H1 (cell line): ENCODE data around the gene ACTR3C. TPM values are rescaled to one million over a fixed set of nuclear protein-coding genes. Genes with fewer than 3 reads are reported as not detected.

Experiments used
- ASH2L ChIP-seq: fragments of 200-600, 300-600 bp; sonication (generic); IDR thresholded peaks from one replicate; pipeline ENCODE4 v1.7.1; 2017; ENCODE audit warnings: low read length
- BACH1 ChIP-seq: IDR thresholded peaks from 2 replicates; pipeline ENCODE4 v1.6.1; 2012; ENCODE audit warnings: low read length, improper control_type of control experiment
- polyA plus RNA-seq, 7 experiments: library from polyadenylated mRNA; depleted of rRNA in 3 of 7; stranded (reverse) in 5 of 7; unstranded in 2 of 7; fragments of >200 nt in 5 of 7; fragments of 200-250 nt in 2 of 7; gene quantifications; 1 replicate in 5 of 7; 2 replicates in 1 of 7; 4 replicates in 1 of 7; pipeline versions ENCODE4 v1.2.1 to v1.2.3, GENCODE V29; 2011 to 2013; ENCODE audit warnings: missing spikeins in 2 of 7, mixed read lengths in 2 of 7
- total RNA-seq: library from RNA; stranded (reverse); fragmentation: NEBNext Ultra II Directional; extraction: Animal tissue kit (Norgen Biotek cat#: 25700); gene quantifications from 2 replicates; pipeline ENCODE4 v1.2.1, GENCODE V29; 2021

Gene ACTR3C
- total and polyA plus RNA-seq, 2 of the 8 experiments (the other 6 are each of a cell fraction or from before 2014, with no cell fraction given), result 1.5 TPM; not detected in 1

DNA sequence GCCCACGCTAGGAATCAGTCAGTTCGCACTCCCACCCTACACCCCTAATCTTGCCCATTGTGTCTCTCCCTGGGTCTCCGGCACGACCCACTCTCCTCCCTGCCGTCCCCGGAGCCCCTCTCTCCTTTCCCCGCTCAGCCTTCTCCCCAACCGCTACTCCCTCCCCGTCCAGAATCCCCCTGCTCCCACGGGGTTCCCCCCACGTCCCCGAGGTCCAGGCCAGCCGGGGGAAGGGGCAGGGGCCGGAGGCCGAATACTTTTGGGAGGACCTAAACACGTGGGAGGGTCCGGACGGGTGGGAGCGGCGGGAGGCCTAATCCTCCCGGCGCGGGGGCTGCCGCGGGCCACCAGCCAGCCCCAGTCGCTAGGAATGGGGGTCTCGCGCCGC, 17.5 kb upstream of the ACTR3C start (continued):
- TF ChIP-seq ASH2L (peak; percentile 32), BACH1 (no peak)
